Measurements from ENCODE around the gene PDLIM1. TPM values are rescaled to one million over a fixed set of nuclear protein-coding genes. Genes with fewer than 3 reads are reported as not detected.

Gene PDLIM1
- total and polyA plus RNA-seq, 2 donors (not counting 1 experiment from before 2014, with no cell fraction given): 24.3 to 390 TPM

- Histone ChIP-seq H3K79me2 (ENCODE audit: control insufficient read depth, insufficient read depth, low read length) (no peaks in the 10 kb centered on the region), H3K9ac (ENCODE audit: insufficient read depth, low read length) (no peak overlapping the region), H3K4me3 (replicated peaks in 1 of 4; ENCODE audit: control extremely low read depth in 1 of 4, insufficient read depth in 1 of 4, low read depth in 3 of 4, low read length in 4 of 4) (no peak overlapping the region), H3K9me3 (ENCODE audit: control insufficient read depth, insufficient read depth, low read depth, low read length) (no peaks in the 10 kb centered on the region), H4K20me1 (ENCODE audit: control insufficient read depth, extremely low read depth, insufficient read depth, low read length) (no peaks in the 10 kb centered on the region), H3K27me3 (ENCODE audit: control insufficient read depth, insufficient read depth, low read length) (no peaks in the 10 kb centered on the region), H3K4me2 (ENCODE audit: extremely low read depth, insufficient read depth, low read length) (peak overlapping the region; percentile 3), H3K36me3 (ENCODE audit: control insufficient read depth, insufficient read depth, low read length) (no peaks in the 10 kb centered on the region), H3K4me1 (ENCODE audit: control insufficient read depth, extremely low read depth, insufficient read depth, low read length) (peaks cover 3% of the 10 kb centered on the region), H3K27ac (ENCODE audit: insufficient read depth, low read length) (no peak overlapping the region), H2AFZ (ENCODE audit: low read length) (no peak overlapping the region)
- TF ChIP-seq EZH2 (IDR thresholded peaks at IDR 0.05; ENCODE audit: low read length, missing control alignments): no peak
- TF ChIP-seq, protein P1, sequence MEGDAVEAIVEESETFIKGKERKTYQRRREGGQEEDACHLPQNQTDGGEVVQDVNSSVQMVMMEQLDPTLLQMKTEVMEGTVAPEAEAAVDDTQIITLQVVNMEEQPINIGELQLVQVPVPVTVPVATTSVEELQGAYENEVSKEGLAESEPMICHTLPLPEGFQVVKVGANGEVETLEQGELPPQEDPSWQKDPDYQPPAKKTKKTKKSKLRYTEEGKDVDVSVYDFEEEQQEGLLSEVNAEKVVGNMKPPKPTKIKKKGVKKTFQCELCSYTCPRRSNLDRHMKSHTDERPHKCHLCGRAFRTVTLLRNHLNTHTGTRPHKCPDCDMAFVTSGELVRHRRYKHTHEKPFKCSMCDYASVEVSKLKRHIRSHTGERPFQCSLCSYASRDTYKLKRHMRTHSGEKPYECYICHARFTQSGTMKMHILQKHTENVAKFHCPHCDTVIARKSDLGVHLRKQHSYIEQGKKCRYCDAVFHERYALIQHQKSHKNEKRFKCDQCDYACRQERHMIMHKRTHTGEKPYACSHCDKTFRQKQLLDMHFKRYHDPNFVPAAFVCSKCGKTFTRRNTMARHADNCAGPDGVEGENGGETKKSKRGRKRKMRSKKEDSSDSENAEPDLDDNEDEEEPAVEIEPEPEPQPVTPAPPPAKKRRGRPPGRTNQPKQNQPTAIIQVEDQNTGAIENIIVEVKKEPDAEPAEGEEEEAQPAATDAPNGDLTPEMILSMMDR (conservative IDR thresholded peaks at IDR 0.05 in 1 of 2, IDR thresholded peaks at IDR 0.05 in 1 of 2; ENCODE audit: low read depth in 1 of 2, low read length in 2 of 2): no peak
- peak in 1 of 2 donors; percentile 74 for DNase-seq (ENCODE audit: low read depth in 2 of 2)
These were observed 69.7 kb downstream of the PDLIM1 start for GRCh38 chr10:95221124-95221523.

GRCh38 chr10:95220539-95220938, 70.3 kb downstream of the PDLIM1 start:
- no peaks in the 10 kb centered on the region for H3K79me2 ChIP-seq (ENCODE audit: control insufficient read depth, insufficient read depth, low read length)
- H3K4me2 ChIP-seq (ENCODE audit: extremely low read depth, insufficient read depth, low read length): no peak overlapping the region
- H3K4me1 ChIP-seq (ENCODE audit: control insufficient read depth, extremely low read depth, insufficient read depth, low read length): peaks cover 3% of the 10 kb centered on the region
- no peak overlapping the region for H3K9ac ChIP-seq (ENCODE audit: insufficient read depth, low read length)
- no peaks in the 10 kb centered on the region for H3K9me3 ChIP-seq (ENCODE audit: control insufficient read depth, insufficient read depth, low read depth, low read length)
- no peak overlapping the region for H3K27ac ChIP-seq (ENCODE audit: insufficient read depth, low read length)
- H3K36me3 ChIP-seq (ENCODE audit: control insufficient read depth, insufficient read depth, low read length): no peaks in the 10 kb centered on the region
- H3K27me3 ChIP-seq (ENCODE audit: control insufficient read depth, insufficient read depth, low read length): no peaks in the 10 kb centered on the region
- no peak overlapping the region for H2AFZ ChIP-seq (ENCODE audit: low read length)
- DNase-seq (ENCODE audit: low read depth in 2 of 2): no peak
- no peaks in the 10 kb centered on the region for H4K20me1 ChIP-seq (ENCODE audit: control insufficient read depth, extremely low read depth, insufficient read depth, low read length)
- no peak for TF ChIP-seq EZH2 (IDR thresholded peaks at IDR 0.05; ENCODE audit: low read length, missing control alignments)
- TF ChIP-seq, protein P1 (conservative IDR thresholded peaks at IDR 0.05 in 1 of 2, IDR thresholded peaks at IDR 0.05 in 1 of 2; ENCODE audit: low read depth in 1 of 2, low read length in 2 of 2): no peak
- no peak overlapping the region for H3K4me3 ChIP-seq (replicated peaks in 1 of 4; ENCODE audit: control extremely low read depth in 1 of 4, insufficient read depth in 1 of 4, low read depth in 3 of 4, low read length in 4 of 4)

DNA sequence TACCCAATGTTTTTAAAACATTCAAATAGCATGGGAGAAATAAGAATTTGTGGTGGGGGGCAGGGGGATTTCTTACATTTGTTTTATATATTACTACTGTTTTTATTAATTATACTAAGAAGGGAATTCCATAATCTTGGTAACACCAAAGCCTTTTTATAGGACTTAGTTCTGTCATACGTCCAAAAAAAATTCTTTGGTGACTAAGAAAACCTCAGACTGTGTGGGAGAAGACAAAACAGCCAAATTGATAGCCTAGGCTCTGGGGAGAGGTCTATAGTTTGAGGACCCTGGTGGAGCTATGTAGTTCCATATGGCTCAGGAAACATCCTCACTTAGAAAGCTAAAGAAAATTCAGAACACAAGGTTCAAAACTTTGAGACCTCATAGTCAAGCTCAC, 73.3 kb downstream of the PDLIM1 start:
- Histone ChIP-seq H3K4me3 (replicated peaks in 1 of 4; ENCODE audit: control extremely low read depth in 1 of 4, insufficient read depth in 1 of 4, low read depth in 3 of 4, low read length in 4 of 4) (no peak overlapping the region), H3K4me2 (ENCODE audit: extremely low read depth, insufficient read depth, low read length) (no peak overlapping the region), H3K9me3 (ENCODE audit: control insufficient read depth, insufficient read depth, low read depth, low read length) (no peaks in the 10 kb centered on the region), H2AFZ (ENCODE audit: low read length) (no peak overlapping the region), H3K79me2 (ENCODE audit: control insufficient read depth, insufficient read depth, low read length) (no peaks in the 10 kb centered on the region), H3K4me1 (ENCODE audit: control insufficient read depth, extremely low read depth, insufficient read depth, low read length) (peaks cover 3% of the 10 kb centered on the region), H3K27ac (ENCODE audit: insufficient read depth, low read length) (no peak overlapping the region), H3K27me3 (ENCODE audit: control insufficient read depth, insufficient read depth, low read length) (no peaks in the 10 kb centered on the region), H4K20me1 (ENCODE audit: control insufficient read depth, extremely low read depth, insufficient read depth, low read length) (no peaks in the 10 kb centered on the region), H3K9ac (ENCODE audit: insufficient read depth, low read length) (no peak overlapping the region), H3K36me3 (ENCODE audit: control insufficient read depth, insufficient read depth, low read length) (no peaks in the 10 kb centered on the region)
- peak in 1 of 2 donors; percentile 74 for DNase-seq (ENCODE audit: low read depth in 2 of 2)
- no peak for TF ChIP-seq EZH2 (IDR thresholded peaks at IDR 0.05; ENCODE audit: low read length, missing control alignments)
- TF ChIP-seq, protein P1 (conservative IDR thresholded peaks at IDR 0.05 in 1 of 2, IDR thresholded peaks at IDR 0.05 in 1 of 2; ENCODE audit: low read depth in 1 of 2, low read length in 2 of 2): no peak
